ENCODE measurements around the gene PAK1. TPM values are rescaled to one million over a fixed set of nuclear protein-coding genes. Genes with fewer than 3 reads are reported as not detected.

Gene PAK1
- total and polyA plus RNA-seq, 10 of the 15 experiments (the other 5 are each of a cell fraction or from before 2014, with no cell fraction given) = 43.8 to 321 (median 110) TPM

DNA sequence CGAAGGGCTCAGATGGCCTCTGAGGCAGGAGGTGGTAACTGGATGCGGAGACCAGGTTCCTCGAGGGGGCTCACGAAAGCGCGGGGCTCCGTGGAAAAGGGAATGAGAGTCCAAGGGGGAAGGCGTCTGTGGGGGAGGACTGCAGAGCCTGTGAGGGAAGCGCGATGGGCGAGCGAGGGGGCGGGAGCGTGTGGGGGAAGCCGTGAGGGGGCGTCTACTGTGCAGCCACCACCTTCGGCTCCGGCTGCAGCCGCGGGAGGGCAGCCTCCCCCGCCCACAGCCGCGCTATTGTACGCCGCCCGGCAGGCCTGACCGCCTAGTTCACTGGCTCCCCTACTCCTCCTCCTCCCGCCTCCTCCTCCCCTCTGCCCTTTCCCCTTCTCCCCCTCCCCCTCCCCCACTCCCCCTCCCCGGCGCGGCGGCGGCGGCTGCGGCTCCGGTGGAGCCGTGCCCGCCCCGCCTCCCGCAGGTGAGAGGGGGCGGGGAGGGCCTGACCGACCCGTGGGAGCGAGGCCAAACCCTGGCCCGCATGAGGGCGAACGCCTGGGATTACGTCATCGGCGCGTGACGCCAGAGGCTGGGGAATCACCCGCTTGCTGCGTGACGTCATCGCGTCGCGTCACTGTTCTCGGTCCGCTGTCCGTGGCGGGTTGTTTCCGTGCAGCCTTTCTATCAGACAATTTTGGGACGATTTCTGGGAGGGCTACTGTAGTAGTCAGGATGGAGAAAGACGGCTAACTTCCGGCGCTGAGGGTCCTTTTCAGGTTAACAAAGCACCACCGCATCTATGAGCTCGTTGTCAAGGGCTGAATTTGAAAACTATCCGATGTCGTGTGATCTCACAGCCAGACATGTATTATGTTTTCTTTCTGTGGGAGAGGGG, at the start of gene PAK1 (continued):
- 0 out of 2 replicates have a peak, but pooled peaks have one; percentile 34 for TF ChIP-seq MEF2A (IDR thresholded peaks at IDR 0.05; ENCODE audit: insufficient read depth, low read depth, low read length)
- TF ChIP-seq ESRRA (IDR thresholded peaks at IDR 0.05; ENCODE audit: low read length) = peak; percentile 75; the same call in 1 of the 2 replicates
- no peak for TF ChIP-seq CBX5 (IDR thresholded peaks at IDR 0.05; ENCODE audit: low read depth)
- no peak for TF ChIP-seq SUPT20H (IDR thresholded peaks at IDR 0.05; ENCODE audit: borderline replicate concordance, control insufficient read depth, low read depth, low read length)
- no peak for TF ChIP-seq TCF7 (IDR thresholded peaks at IDR 0.05; ENCODE audit: borderline replicate concordance)
- no peak for TF ChIP-seq SIX5 (IDR thresholded peaks at IDR 0.05; ENCODE audit: low read depth, low read length, severe bottlenecking)
- TF ChIP-seq NFXL1 (IDR thresholded peaks at IDR 0.05; ENCODE audit: borderline replicate concordance) = no peak
- no peak for TF ChIP-seq MTA2 (IDR thresholded peaks at IDR 0.05; ENCODE audit: low read depth)
- TF ChIP-seq YY1 (IDR thresholded peaks at IDR 0.05; ENCODE audit: low read depth, low read length) = peak; percentile 32; the same call in 1 of the 2 replicates
- TF ChIP-seq KLF5 (IDR thresholded peaks at IDR 0.05; ENCODE audit: partially characterized antibody) = no peak
- TF ChIP-seq TCF3 (IDR thresholded peaks at IDR 0.05; ENCODE audit: borderline replicate concordance, insufficient read depth, low read depth, low read length) = no peak
- TF ChIP-seq ATF3 (IDR thresholded peaks at IDR 0.05; ENCODE audit: borderline replicate concordance, extremely low read depth, low read depth, low read length) = no peak
- no peak for TF ChIP-seq ETV6 (conservative IDR thresholded peaks at IDR 0.05 in 1 of 2, IDR thresholded peaks at IDR 0.05 in 1 of 2; ENCODE audit: borderline replicate concordance in 1 of 2, low read depth in 1 of 2)
- TF ChIP-seq HDAC6 (IDR thresholded peaks at IDR 0.05; ENCODE audit: unreplicated experiment) = no peak
- no peak for TF ChIP-seq BMI1 (IDR thresholded peaks at IDR 0.05; ENCODE audit: borderline replicate concordance)
- TF ChIP-seq IKZF1 (conservative IDR thresholded peaks at IDR 0.05) = peak; percentile 77
- no peak for TF ChIP-seq ZNF274 (IDR thresholded peaks at IDR 0.05; ENCODE audit: insufficient read depth, insufficient read length)
- TF ChIP-seq TCF12 (IDR thresholded peaks at IDR 0.05; ENCODE audit: low read depth, low read length) = no peak
- TF ChIP-seq E2F8 (IDR thresholded peaks at IDR 0.05; ENCODE audit: low read depth, partially characterized antibody) = peak; percentile 65
- TF ChIP-seq EP300 (IDR thresholded peaks at IDR 0.05; ENCODE audit: borderline replicate concordance in 1 of 2, control insufficient read depth in 1 of 2, low read depth in 2 of 2, low read length in 2 of 2) = peak; percentile 35 to 53; a peak in 2 of 4 replicates
- no peak for TF ChIP-seq ZNF207 (IDR thresholded peaks at IDR 0.05; ENCODE audit: borderline replicate concordance)
- TF ChIP-seq NR2C2 (IDR thresholded peaks at IDR 0.05; ENCODE audit: borderline replicate concordance, control insufficient read depth, insufficient read length, low read depth) = no peak
- TF ChIP-seq TAF1 (IDR thresholded peaks at IDR 0.05; ENCODE audit: borderline replicate concordance, low read depth, low read length) = no peak
- TF ChIP-seq ZNF24 (IDR thresholded peaks at IDR 0.05) = no peak
- peak; percentile 68 to 93 for TF ChIP-seq BHLHE40 (IDR thresholded peaks at IDR 0.05; ENCODE audit: borderline replicate concordance in 1 of 2, low read depth in 2 of 2, low read length in 1 of 2)
- TF ChIP-seq CHD1 (IDR thresholded peaks at IDR 0.05; ENCODE audit: low read depth, low read length) = no peak
- TF ChIP-seq POLR2AphosphoS2 (IDR thresholded peaks at IDR 0.05; ENCODE audit: low read depth, low read length) = no peak

Data from GM12878 (cell line).